WERI-Rb-1 (cell line): ENCODE data around the gene TBC1D10A.

ENCODE experiments used
- DNase-seq: peaks from one replicate; pipeline ENCODE4 v3.0.0-alpha.2; 2020
- H3K27ac ChIP-seq: fragments of 250-450 bp; sonication (Bioruptor Pico); 2 replicates; pipeline ENCODE4 v1.5.1; 2020; ENCODE audit warnings: mild to moderate bottlenecking, moderate library complexity
- H3K27me3 ChIP-seq: fragments of 250-450 bp; sonication (Bioruptor Pico); 2 replicates; pipeline ENCODE4 v1.5.1; 2021; ENCODE audit warnings: mild to moderate bottlenecking, low read depth, moderate library complexity; ENCODE audit not compliant: insufficient read depth, severe bottlenecking
- H3K36me3 ChIP-seq: fragments of 250-450 bp; sonication (Bioruptor Pico); 2 replicates; pipeline ENCODE4 v1.5.1; 2020; ENCODE audit warnings: mild to moderate bottlenecking, moderate library complexity
- H3K4me3 ChIP-seq: 2 replicates; pipeline ENCODE4 v1.5.1; 2011; ENCODE audit warnings: low read depth, mild to moderate bottlenecking, control low read depth, low read length
- H3K9me3 ChIP-seq: fragments of 250-450 bp; sonication (Bioruptor Pico); 2 replicates; pipeline ENCODE4 v1.5.1; 2021; ENCODE audit warnings: mild to moderate bottlenecking, moderate library complexity; ENCODE audit not compliant: severe bottlenecking
- CTCF ChIP-seq: IDR thresholded peaks from 2 replicates; pipeline ENCODE4 v1.5.1; 2011; ENCODE audit warnings: low read depth, mild to moderate bottlenecking, control low read depth, inconsistent platforms, low read length

Gene TBC1D10A

GRCh38 chr22:30299322-30299721 is 27.4 kb downstream of the TBC1D10A start:
- Histone ChIP-seq H3K36me3 (peaks cover 30% of the 10 kb centered on the region), H3K9me3 (no peaks in the 10 kb centered on the region), H3K27ac (no peak overlapping the region), H3K27me3 (no peaks in the 10 kb centered on the region), H3K4me3 (no peak overlapping the region)
- TF ChIP-seq CTCF, result no peak
- no peak for DNase-seq

- no peak for DNase-seq
- Histone ChIP-seq H3K27ac (no peak overlapping the region), H3K9me3 (no peaks in the 10 kb centered on the region), H3K4me3 (no peak overlapping the region), H3K36me3 (peaks cover 28% of the 10 kb centered on the region), H3K27me3 (no peaks in the 10 kb centered on the region)
- TF ChIP-seq CTCF, result no peak
These were observed 28.6 kb downstream of the TBC1D10A start for GRCh38 chr22:30297991-30298701.

GRCh38 chr22:30297276-30297990 is 29.3 kb downstream of the TBC1D10A start:
- no peaks in the 10 kb centered on the region for H3K27me3 ChIP-seq
- no peak for TF ChIP-seq CTCF
- no peak for DNase-seq
- peaks cover 28% of the 10 kb centered on the region for H3K36me3 ChIP-seq
- H3K9me3 ChIP-seq, result no peaks in the 10 kb centered on the region
- no peak overlapping the region for H3K27ac ChIP-seq
- no peak overlapping the region for H3K4me3 ChIP-seq

- H3K36me3 ChIP-seq, result peaks cover 33% of the 10 kb centered on the region
- no peak for DNase-seq
- H3K4me3 ChIP-seq, result no peak overlapping the region
- H3K27ac ChIP-seq, result no peak overlapping the region
- no peaks in the 10 kb centered on the region for H3K27me3 ChIP-seq
- no peak for TF ChIP-seq CTCF
- H3K9me3 ChIP-seq, result no peaks in the 10 kb centered on the region
These were observed 29.9 kb downstream of the TBC1D10A start for GRCh38 chr22:30296833-30297232.

GRCh38 chr22:30296324-30296723 is 30.4 kb downstream of the TBC1D10A start:
- no peaks in the 10 kb centered on the region for H3K27me3 ChIP-seq
- no peak for DNase-seq
- H3K27ac ChIP-seq, result no peak overlapping the region
- TF ChIP-seq CTCF, result no peak
- H3K36me3 ChIP-seq, result peaks cover 34% of the 10 kb centered on the region
- H3K9me3 ChIP-seq, result no peaks in the 10 kb centered on the region
- no peak overlapping the region for H3K4me3 ChIP-seq
